HL-60 (cell line): ENCODE data around the gene PTGDR.

Experiments
- CTCF ChIP-seq: IDR thresholded peaks from one replicate; pipeline ENCODE4 v1.5.1; 2011; ENCODE audit warnings: low read length, control low read depth, inconsistent platforms; ENCODE audit not compliant: insufficient read depth
- GABPA ChIP-seq: IDR thresholded peaks from 2 replicates; pipeline ENCODE4 v1.6.1; 2012; ENCODE audit warnings: low read depth

- TF ChIP-seq CTCF (no peak), GABPA (no peak)
These were observed 13.4 kb upstream of the PTGDR start for GRCh38 chr14:52254086-52254485.
